Effector CD4-positive, alpha-beta T cell (primary cell): ENCODE results near the gene PRKAG2.
A peak's percentile ranks its signal among the peaks of the same experiment; 100 is the strongest.
"Not testable (repeated sequence)": the region's sequence is repeated elsewhere in the genome, so short reads cannot be mapped to it uniquely, and the experiment has no call there.

Experiments
- DNase-seq: peaks from one replicate; pipeline ENCODE4 v3.0.0-alpha.2; 2020

Gene PRKAG2

GRCh38 chr7:151797667-151798307 is 79.1 kb downstream of the PRKAG2 start:
- DNase-seq, result not testable (repeated sequence)

- DNase-seq, result no peak
Measured at GRCh38 chr7:151796871-151797537, 79.9 kb downstream of the PRKAG2 start.

- no peak for DNase-seq
Measured at GRCh38 chr7:151796091-151796870, 80.6 kb downstream of the PRKAG2 start.

GRCh38 chr7:151795168-151795811 is 81.6 kb downstream of the PRKAG2 start:
- DNase-seq, result peak; percentile 40

GRCh38 chr7:151794508-151795167 is 82.3 kb downstream of the PRKAG2 start:
- DNase-seq, result no peak

- no peak for DNase-seq
Measured at GRCh38 chr7:151793991-151794507, 82.9 kb downstream of the PRKAG2 start.

GRCh38 chr7:151793531-151793951 is 83.4 kb downstream of the PRKAG2 start:
- DNase-seq, result no peak

- no peak for DNase-seq
Measured at GRCh38 chr7:151792636-151793035, 84.3 kb downstream of the PRKAG2 start.

- DNase-seq, result no peak
Measured at GRCh38 chr7:151792086-151792485, 84.8 kb downstream of the PRKAG2 start.

GRCh38 chr7:151790830-151791620 is 85.9 kb downstream of the PRKAG2 start:
- no peak for DNase-seq

GRCh38 chr7:151790095-151790829 is 86.7 kb downstream of the PRKAG2 start:
- no peak for DNase-seq

GRCh38 chr7:151789380-151789947 is 87.5 kb downstream of the PRKAG2 start:
- no peak for DNase-seq

- no peak for DNase-seq
Measured at GRCh38 chr7:151787348-151787747, 89.6 kb downstream of the PRKAG2 start.

GRCh38 chr7:151786936-151787335 is 90.0 kb downstream of the PRKAG2 start:
- DNase-seq, result no peak

GRCh38 chr7:151786241-151786640 is 90.7 kb downstream of the PRKAG2 start:
- DNase-seq, result no peak

- no peak for DNase-seq
Measured at GRCh38 chr7:151785681-151785965, 91.3 kb downstream of the PRKAG2 start.

- no peak for DNase-seq
Measured at GRCh38 chr7:151784853-151785680, 91.8 kb downstream of the PRKAG2 start.

- no peak for DNase-seq
Measured at GRCh38 chr7:151783958-151784575, 92.8 kb downstream of the PRKAG2 start.
